Measurements from ENCODE around the gene MAX. TPM values are rescaled to one million over a fixed set of nuclear protein-coding genes. Genes with fewer than 3 reads are reported as not detected.

MAX gene
- total and polyA plus RNA-seq, 9 of the 15 experiments (the other 6 are each of a cell fraction or from before 2014, with no cell fraction given), result 15.4 to 96.5 (median 51.6) TPM

- 72% methylated on average over 4 of the region's 5 CpGs for WGBS (ENCODE audit: insufficient coverage, low coverage, missing lambda C conversion rate)
- ChIA-PET CTCF (ENCODE audit: low intra/inter-chr PET ratio) (no interaction called here), POLR2A (no interaction called here)
- Histone ChIP-seq H3K9me1 (ENCODE audit: control insufficient read depth, insufficient read depth, low read length) (no peaks in the 10 kb centered on the region), H3K27ac (ENCODE audit: extremely low read depth, low read depth, low read length) (no peak overlapping the region), H3K4me2 (ENCODE audit: insufficient read depth, low read length) (no peak overlapping the region), H4K20me1 (replicated peaks; ENCODE audit: control insufficient read depth, insufficient read depth, low read length) (no peaks in the 10 kb centered on the region; the same call in 1 of the 2 replicates), H3K36me3 (ENCODE audit: control insufficient read depth, insufficient read depth, low read length) (peaks cover 85% of the 10 kb centered on the region), H3K4me1 (replicated peaks in 1 of 2; ENCODE audit: control insufficient read depth in 2 of 2, insufficient read depth in 2 of 2, low read length in 2 of 2) (peaks cover 0 to 16% of the 10 kb centered on the region in 2 experiments; a peak in 3 of 5 replicates), H3K4me3 (no peak overlapping the region), H2AFZ (ENCODE audit: low read depth, low read length) (no peak overlapping the region), H3K27me3 (ENCODE audit: control insufficient read depth in 2 of 2, insufficient read depth in 2 of 2, low read length in 2 of 2) (no peaks in the 10 kb centered on the region), H3K9ac (ENCODE audit: insufficient read depth in 1 of 2, low read depth in 2 of 2, low read length in 2 of 2) (no peak overlapping the region), H3K9me3 (replicated peaks; ENCODE audit: control insufficient read depth, insufficient read depth, low read depth, low read length) (no peaks in the 10 kb centered on the region), H3K79me2 (ENCODE audit: control insufficient read depth, insufficient read depth, low read length) (peaks cover 11% of the 10 kb centered on the region)
- no peak for ATAC-seq
- DNase-seq (ENCODE audit: extremely low read depth in 1 of 4, low spot score in 3 of 4), result no peak
- FAIRE-seq, result no peak
- TF ChIP-seq, protein P1, sequence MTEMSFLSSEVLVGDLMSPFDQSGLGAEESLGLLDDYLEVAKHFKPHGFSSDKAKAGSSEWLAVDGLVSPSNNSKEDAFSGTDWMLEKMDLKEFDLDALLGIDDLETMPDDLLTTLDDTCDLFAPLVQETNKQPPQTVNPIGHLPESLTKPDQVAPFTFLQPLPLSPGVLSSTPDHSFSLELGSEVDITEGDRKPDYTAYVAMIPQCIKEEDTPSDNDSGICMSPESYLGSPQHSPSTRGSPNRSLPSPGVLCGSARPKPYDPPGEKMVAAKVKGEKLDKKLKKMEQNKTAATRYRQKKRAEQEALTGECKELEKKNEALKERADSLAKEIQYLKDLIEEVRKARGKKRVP (CRISPR knock-in tag; IDR thresholded peaks at IDR 0.05), result no peak
- TF ChIP-seq IRF9 (tag; IDR thresholded peaks at IDR 0.05), result no peak
- TF ChIP-seq HDAC3 (IDR thresholded peaks at IDR 0.05; ENCODE audit: borderline replicate concordance, partially characterized antibody), result no peak
- no peak for TF ChIP-seq ZNF778 (CRISPR knock-in tag; IDR thresholded peaks at IDR 0.05)
- TF ChIP-seq POLR2AphosphoS5 (IDR thresholded peaks at IDR 0.05; ENCODE audit: control insufficient read depth, insufficient read depth, low read depth, low read length), result no peak
- TF ChIP-seq, protein P2, sequence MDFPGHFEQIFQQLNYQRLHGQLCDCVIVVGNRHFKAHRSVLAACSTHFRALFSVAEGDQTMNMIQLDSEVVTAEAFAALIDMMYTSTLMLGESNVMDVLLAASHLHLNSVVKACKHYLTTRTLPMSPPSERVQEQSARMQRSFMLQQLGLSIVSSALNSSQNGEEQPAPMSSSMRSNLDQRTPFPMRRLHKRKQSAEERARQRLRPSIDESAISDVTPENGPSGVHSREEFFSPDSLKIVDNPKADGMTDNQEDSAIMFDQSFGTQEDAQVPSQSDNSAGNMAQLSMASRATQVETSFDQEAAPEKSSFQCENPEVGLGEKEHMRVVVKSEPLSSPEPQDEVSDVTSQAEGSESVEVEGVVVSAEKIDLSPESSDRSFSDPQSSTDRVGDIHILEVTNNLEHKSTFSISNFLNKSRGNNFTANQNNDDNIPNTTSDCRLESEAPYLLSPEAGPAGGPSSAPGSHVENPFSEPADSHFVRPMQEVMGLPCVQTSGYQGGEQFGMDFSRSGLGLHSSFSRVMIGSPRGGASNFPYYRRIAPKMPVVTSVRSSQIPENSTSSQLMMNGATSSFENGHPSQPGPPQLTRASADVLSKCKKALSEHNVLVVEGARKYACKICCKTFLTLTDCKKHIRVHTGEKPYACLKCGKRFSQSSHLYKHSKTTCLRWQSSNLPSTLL (IDR thresholded peaks at IDR 0.05), result no peak
- no peak for TF ChIP-seq SAFB (IDR thresholded peaks at IDR 0.05; ENCODE audit: borderline replicate concordance, low read depth, low read length)
- TF ChIP-seq DDX20 (tag; IDR thresholded peaks at IDR 0.05; ENCODE audit: low read depth), result no peak
- intact Hi-C loops (cut with micrococcal nuclease) (no loop called here), in situ Hi-C loops (cut with MboI) (no loop called here)
- BruUV-seq (replicated peaks), result no TSS peak
Measured at GRCh38 chr14:65079768-65080167, 22.5 kb downstream of the MAX start.

All from K562 (cell line).